VCaP (cell line): ENCODE measurements around the gene NUP62.

ENCODE experiments used
- H3K27ac ChIP-seq: fragments of 450-650 bp; 2 replicates; pipeline ENCODE4 v1.5.1; 2017
- CTCF ChIP-seq: fragments of 450-650 bp; conservative IDR thresholded peaks from 2 replicates; pipeline ENCODE4 v1.5.1; 2017; ENCODE audit warnings: mild to moderate bottlenecking, moderate library complexity

NUP62 gene

GRCh38 chr19:49954933-49955332 is 25.6 kb upstream of the NUP62 start:
- H3K27ac ChIP-seq = no peak overlapping the region
- TF ChIP-seq CTCF = no peak

GRCh38 chr19:49954092-49954829 is 25.0 kb upstream of the NUP62 start:
- no peak for TF ChIP-seq CTCF
- no peak overlapping the region for H3K27ac ChIP-seq

GRCh38 chr19:49953416-49953815 is 24.1 kb upstream of the NUP62 start:
- no peak for TF ChIP-seq CTCF
- no peak overlapping the region for H3K27ac ChIP-seq

GRCh38 chr19:49952906-49953305 is 23.6 kb upstream of the NUP62 start:
- no peak overlapping the region for H3K27ac ChIP-seq
- TF ChIP-seq CTCF = no peak

- H3K27ac ChIP-seq = no peak overlapping the region
- TF ChIP-seq CTCF = no peak
Observed at GRCh38 chr19:49952479-49952836, 23.2 kb upstream of the NUP62 start.

GRCh38 chr19:49951806-49952478 is 22.6 kb upstream of the NUP62 start:
- no peak for TF ChIP-seq CTCF
- no peak overlapping the region for H3K27ac ChIP-seq

GRCh38 chr19:49950956-49951526 is 21.7 kb upstream of the NUP62 start:
- no peak for TF ChIP-seq CTCF
- no peak overlapping the region for H3K27ac ChIP-seq
